Left lung (tissue), 10 donors: Measurements from ENCODE around the gene ALX4. TPM values are rescaled to one million over a fixed set of nuclear protein-coding genes. Genes with fewer than 3 reads are reported as not detected.

Experiments
- ATAC-seq: fragments of 200-7000 bp; cut with Tn5 transposase; one replicate; pipeline ENCODE4 v1.9.1; 2020; ENCODE audit warnings: moderate library complexity
- DNase-seq, 4 donors: peaks; one replicate each; pipeline ENCODE4 v3.0.0-alpha.2; 2013 to 2020
- H3K27ac ChIP-seq, 2 donors: fragments of 200-600 bp; sonication (generic) in 1 of 2; one replicate each; pipeline versions ENCODE4 v1.5.0 to v1.8.0; 2020 to 2021
- H3K27me3 ChIP-seq, 2 donors: fragments of 200-600 bp; sonication (generic) in 1 of 2; one replicate each; pipeline versions ENCODE4 v1.5.0 to v1.8.0; 2020 to 2021
- H3K36me3 ChIP-seq, 2 donors: fragments of 200-600 bp; sonication (generic) in 1 of 2; one replicate each; pipeline versions ENCODE4 v1.5.0 to v1.8.0; 2020 to 2021
- H3K4me1 ChIP-seq, 2 donors: fragments of 200-600 bp; one replicate each; pipeline ENCODE4 v1.8.0; 2021
- H3K4me3 ChIP-seq, 2 donors: fragments of 200-600 bp; sonication (generic) in 1 of 2; one replicate each; pipeline versions ENCODE4 v1.5.0 to v1.8.0; 2020 to 2021; ENCODE audit warnings: mild to moderate bottlenecking in 1 of 2
- H3K9me3 ChIP-seq, 2 donors: fragments of 200-600 bp; sonication (generic) in 1 of 2; one replicate each; pipeline versions ENCODE4 v1.5.0 to v1.8.0; 2020 to 2021
- CTCF ChIP-seq, 2 donors: fragments of 200-600 bp; sonication (generic) in 1 of 2; IDR thresholded peaks; one replicate each; pipeline versions ENCODE4 v1.5.0 to v1.8.0; 2021; ENCODE audit warnings: antibody characterized with exemption in 2 of 2
- intact Hi-C, 2 donors: fragments of 100-400 bp; cut with DNase I; formaldehyde crosslinking; loops; one replicate each; pipeline versions ENCODE4 v1.11.2 to v1.14.2; 2022
- polyA plus RNA-seq, 6 donors: library from polyadenylated mRNA; unstranded; fragments of 120-200 nt; gene quantifications; one replicate each; pipeline ENCODE4 v1.2.1, GENCODE V29; 2013; ENCODE audit not compliant: insufficient read length in 6 of 6
- total RNA-seq, 2 donors: library from RNA; stranded (reverse); fragmentation: NEBNext Ultra II Directional; extraction: Animal tissue kit (Norgen Biotek cat#: 25700); gene quantifications; one replicate each; pipeline ENCODE4 v1.2.1, GENCODE V29; 2021
- donor health status: DM: no; HTN: yes; CAD: no.
- donor health status: DM: no; HTN: no; CAD: no.

Gene ALX4
- total and polyA plus RNA-seq, 8 donors, result 0.07 to 0.13 (median 0.10) TPM; not detected in 2

GRCh38 chr11:44226490-44226889, 83.4 kb downstream of the ALX4 start:
- no peak overlapping the region for H3K4me3 ChIP-seq
- no peaks in the 10 kb centered on the region for H3K9me3 ChIP-seq
- no peak for TF ChIP-seq CTCF (IDR thresholded peaks at IDR 0.05)
- intact Hi-C loops, result no loop called here
- no peaks in the 10 kb centered on the region for H3K4me1 ChIP-seq
- no peak for ATAC-seq
- DNase-seq, result no peak
- H3K27me3 ChIP-seq, result no peaks in the 10 kb centered on the region
- H3K27ac ChIP-seq, result no peak overlapping the region
- no peaks in the 10 kb centered on the region for H3K36me3 ChIP-seq

GRCh38 chr11:44224867-44225501, 85.0 kb downstream of the ALX4 start:
- H3K9me3 ChIP-seq, result no peaks in the 10 kb centered on the region
- intact Hi-C loops, result no loop called here
- no peaks in the 10 kb centered on the region for H3K27me3 ChIP-seq
- H3K4me3 ChIP-seq, result no peak overlapping the region
- no peak for ATAC-seq
- no peak for DNase-seq
- TF ChIP-seq CTCF (IDR thresholded peaks at IDR 0.05), result no peak
- H3K36me3 ChIP-seq, result no peaks in the 10 kb centered on the region
- H3K4me1 ChIP-seq, result no peaks in the 10 kb centered on the region
- H3K27ac ChIP-seq, result no peak overlapping the region

GRCh38 chr11:44223238-44223637, 86.7 kb downstream of the ALX4 start:
- DNase-seq (no peak), ATAC-seq (no peak)
- no peaks in the 10 kb centered on the region for H3K4me1 ChIP-seq
- H3K4me3 ChIP-seq, result no peak overlapping the region
- intact Hi-C loops, result no loop called here
- H3K27ac ChIP-seq, result no peak overlapping the region
- no peaks in the 10 kb centered on the region for H3K9me3 ChIP-seq
- TF ChIP-seq CTCF (IDR thresholded peaks at IDR 0.05), result no peak
- H3K36me3 ChIP-seq, result no peaks in the 10 kb centered on the region
- no peaks in the 10 kb centered on the region for H3K27me3 ChIP-seq

GRCh38 chr11:44221992-44222391, 87.9 kb downstream of the ALX4 start:
- H3K9me3 ChIP-seq, result no peaks in the 10 kb centered on the region
- no peaks in the 10 kb centered on the region for H3K27me3 ChIP-seq
- no peaks in the 10 kb centered on the region for H3K4me1 ChIP-seq
- TF ChIP-seq CTCF (IDR thresholded peaks at IDR 0.05), result no peak
- intact Hi-C loops, result no loop called here
- no peak for ATAC-seq
- DNase-seq, result no peak
- H3K36me3 ChIP-seq, result no peaks in the 10 kb centered on the region
- H3K4me3 ChIP-seq, result no peak overlapping the region
- H3K27ac ChIP-seq, result no peak overlapping the region

- TF ChIP-seq CTCF (IDR thresholded peaks at IDR 0.05), result no peak
- H3K27ac ChIP-seq, result no peak overlapping the region
- no peak overlapping the region for H3K4me3 ChIP-seq
- H3K36me3 ChIP-seq, result no peaks in the 10 kb centered on the region
- no peak for DNase-seq
- no peak for ATAC-seq
- H3K27me3 ChIP-seq, result no peaks in the 10 kb centered on the region
- H3K4me1 ChIP-seq, result no peaks in the 10 kb centered on the region
- intact Hi-C loops, result no loop called here
- H3K9me3 ChIP-seq, result no peaks in the 10 kb centered on the region
Observed at GRCh38 chr11:44221456-44221855, 88.5 kb downstream of the ALX4 start.
